Stimulated activated memory B cell treated with anti-CD40 and anti-IgM and Interleukin-4, amounts not matched to agents 10 μg/mL and 1 μg/mL and 100 μg/mL, for 72 hours (primary cell): ENCODE data around the gene ATP1B1.

Experiments
- ATAC-seq: fragments of 150-1000 bp; cut with Tn5 transposase; 2 replicates; pipeline ENCODE4 v1.10.0; 2021
- H3K27ac Mint-ChIP-seq: one replicate; pipeline ENCODE4 v1.8.0; 2022; ENCODE audit warnings: mild to moderate bottlenecking, mixed read lengths
- H3K27me3 Mint-ChIP-seq: one replicate; pipeline ENCODE4 v1.8.0; 2022; ENCODE audit warnings: mixed read lengths
- H3K36me3 Mint-ChIP-seq: one replicate; pipeline ENCODE4 v1.8.0; 2022; ENCODE audit warnings: mixed read lengths
- H3K4me1 Mint-ChIP-seq: one replicate; pipeline ENCODE4 v1.8.0; 2022; ENCODE audit warnings: mixed read lengths
- H3K4me3 Mint-ChIP-seq: one replicate; pipeline ENCODE4 v1.8.0; 2022; ENCODE audit warnings: mild to moderate bottlenecking, moderate library complexity, mixed read lengths
- H3K9me3 Mint-ChIP-seq: one replicate; pipeline ENCODE4 v1.8.0; 2022; ENCODE audit warnings: mixed read lengths

ATP1B1 gene

DNA sequence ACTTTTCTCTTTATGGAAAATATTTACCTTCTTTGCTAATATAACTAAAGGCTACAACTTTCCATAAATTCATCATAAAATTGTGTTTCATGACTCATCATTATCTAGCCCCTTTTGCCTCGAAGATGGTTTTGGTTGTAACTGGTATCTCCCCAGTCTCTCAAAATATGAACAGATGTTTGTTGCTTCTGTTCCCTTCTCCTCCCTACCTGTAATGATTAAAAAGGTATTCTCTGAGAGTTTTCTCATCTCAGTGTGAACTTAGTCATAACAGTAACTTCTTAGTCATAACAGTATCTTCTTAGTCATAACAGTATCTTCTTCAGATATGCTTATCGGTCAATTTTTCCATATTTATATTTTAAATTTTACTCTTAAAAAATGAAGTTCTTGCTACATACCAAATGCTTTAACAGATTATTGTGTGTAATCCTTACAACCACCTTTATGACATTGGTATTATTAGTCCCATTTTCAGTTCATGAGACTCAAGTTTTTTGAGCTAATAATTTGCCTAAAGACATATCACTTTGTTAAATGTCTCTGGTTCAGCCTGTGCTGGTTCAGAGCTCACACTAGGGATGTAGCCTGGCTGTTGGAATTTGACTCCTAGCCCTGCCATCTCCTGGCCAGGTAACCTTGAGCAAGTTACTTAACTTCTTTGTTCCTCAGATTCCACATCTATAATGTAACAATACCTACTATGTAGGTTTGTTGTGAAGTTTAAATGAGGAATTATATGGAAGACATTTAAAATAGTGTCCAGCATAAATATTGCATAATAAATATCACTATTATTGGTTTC is 32.6 kb downstream of the ATP1B1 start:
- Mint-ChIP-seq H3K4me1 (no peaks in the 10 kb centered on the region), H3K36me3 (no peaks in the 10 kb centered on the region), H3K27me3 (no peaks in the 10 kb centered on the region), H3K4me3 (no peak overlapping the region), H3K27ac (no peak overlapping the region), H3K9me3 (no peaks in the 10 kb centered on the region)
- peak; percentile 80 for ATAC-seq

DNA sequence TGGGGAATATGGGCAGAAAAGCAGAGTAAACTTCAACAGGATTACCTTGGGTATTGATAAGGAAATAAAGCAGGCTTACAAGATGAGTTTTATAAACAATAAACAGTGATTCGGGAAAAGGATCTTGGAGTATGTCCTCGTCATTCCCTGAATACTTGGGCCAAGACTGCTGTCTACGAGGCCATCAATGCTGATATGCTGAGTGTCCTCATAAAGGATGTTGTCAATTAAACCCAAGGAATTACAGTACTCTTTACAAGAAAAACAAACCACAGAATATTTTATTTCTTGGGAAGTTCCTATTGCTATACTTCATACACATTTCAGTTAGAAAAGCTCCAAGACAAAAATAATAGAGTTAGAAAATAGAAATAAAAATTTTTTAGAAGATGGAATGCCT is 34.9 kb downstream of the ATP1B1 start:
- Mint-ChIP-seq H3K27me3 (no peaks in the 10 kb centered on the region), H3K36me3 (no peaks in the 10 kb centered on the region), H3K9me3 (no peaks in the 10 kb centered on the region), H3K4me3 (no peak overlapping the region), H3K27ac (no peak overlapping the region), H3K4me1 (no peaks in the 10 kb centered on the region)
- no peak for ATAC-seq

DNA sequence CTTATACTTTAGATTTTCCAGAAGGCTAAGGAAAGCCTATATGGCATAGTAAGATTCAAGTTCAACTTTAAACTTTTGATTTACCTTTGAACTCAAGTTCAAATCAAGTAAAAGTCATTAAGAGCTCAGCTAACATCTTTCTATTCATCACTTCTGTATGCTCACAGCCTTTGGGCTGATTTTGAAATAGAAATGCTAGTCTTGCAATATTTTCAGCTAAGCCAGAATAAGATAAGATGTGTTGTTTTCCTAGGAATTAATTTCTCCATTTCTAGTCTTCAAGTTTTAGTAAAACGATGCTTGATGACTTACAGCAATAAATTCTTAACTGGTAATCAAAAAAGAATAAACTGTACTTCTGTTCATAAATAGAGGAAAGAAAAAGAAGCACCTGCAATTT is 35.6 kb downstream of the ATP1B1 start:
- Mint-ChIP-seq H3K27me3 (no peaks in the 10 kb centered on the region), H3K36me3 (no peaks in the 10 kb centered on the region), H3K9me3 (no peaks in the 10 kb centered on the region), H3K4me3 (no peak overlapping the region), H3K27ac (no peak overlapping the region), H3K4me1 (no peaks in the 10 kb centered on the region)
- ATAC-seq, result no peak

DNA sequence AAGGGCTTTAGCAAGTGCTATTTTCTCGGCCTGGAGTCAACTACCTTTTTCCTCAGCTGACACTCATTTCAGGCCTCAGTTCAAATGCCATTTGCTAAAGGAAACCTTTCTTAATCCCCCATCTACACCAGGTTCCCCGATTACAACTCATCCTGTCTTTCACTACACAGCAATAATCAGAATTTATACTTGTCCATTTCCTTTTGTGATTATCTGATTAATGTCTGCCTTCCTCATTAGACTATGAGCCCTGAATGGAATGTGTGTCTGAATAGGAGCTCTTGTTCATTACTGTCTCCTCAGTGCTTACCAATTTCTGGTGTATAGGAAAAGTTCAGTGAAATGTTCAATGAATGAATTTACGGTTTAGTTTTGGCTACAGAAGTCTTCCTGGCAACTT is 36.9 kb downstream of the ATP1B1 start:
- ATAC-seq, result no peak
- H3K4me1 Mint-ChIP-seq, result no peaks in the 10 kb centered on the region
- no peaks in the 10 kb centered on the region for H3K27me3 Mint-ChIP-seq
- no peak overlapping the region for H3K4me3 Mint-ChIP-seq
- H3K9me3 Mint-ChIP-seq, result no peaks in the 10 kb centered on the region
- H3K36me3 Mint-ChIP-seq, result no peaks in the 10 kb centered on the region
- H3K27ac Mint-ChIP-seq, result no peak overlapping the region

DNA sequence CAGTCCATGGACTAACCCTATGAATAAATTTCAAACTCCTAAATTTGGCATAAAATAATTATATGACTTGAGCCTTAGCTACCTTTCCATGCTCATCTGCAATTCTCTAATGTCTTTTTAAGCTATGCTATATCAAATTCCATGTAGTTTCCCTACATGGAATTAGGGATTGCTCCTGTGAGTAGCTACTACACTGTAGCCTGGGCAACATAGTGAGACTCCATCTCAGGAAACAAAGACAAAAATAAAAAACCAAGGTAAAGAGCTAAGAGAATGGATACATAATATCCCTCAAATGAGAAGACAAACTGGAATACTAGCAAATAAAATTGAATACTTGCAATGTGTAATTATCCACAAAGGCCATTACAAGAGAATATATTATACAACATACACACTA is 37.5 kb downstream of the ATP1B1 start:
- Mint-ChIP-seq H3K4me1 (no peaks in the 10 kb centered on the region), H3K9me3 (no peaks in the 10 kb centered on the region), H3K27ac (no peak overlapping the region), H3K4me3 (no peak overlapping the region), H3K36me3 (no peaks in the 10 kb centered on the region), H3K27me3 (no peaks in the 10 kb centered on the region)
- no peak for ATAC-seq

DNA sequence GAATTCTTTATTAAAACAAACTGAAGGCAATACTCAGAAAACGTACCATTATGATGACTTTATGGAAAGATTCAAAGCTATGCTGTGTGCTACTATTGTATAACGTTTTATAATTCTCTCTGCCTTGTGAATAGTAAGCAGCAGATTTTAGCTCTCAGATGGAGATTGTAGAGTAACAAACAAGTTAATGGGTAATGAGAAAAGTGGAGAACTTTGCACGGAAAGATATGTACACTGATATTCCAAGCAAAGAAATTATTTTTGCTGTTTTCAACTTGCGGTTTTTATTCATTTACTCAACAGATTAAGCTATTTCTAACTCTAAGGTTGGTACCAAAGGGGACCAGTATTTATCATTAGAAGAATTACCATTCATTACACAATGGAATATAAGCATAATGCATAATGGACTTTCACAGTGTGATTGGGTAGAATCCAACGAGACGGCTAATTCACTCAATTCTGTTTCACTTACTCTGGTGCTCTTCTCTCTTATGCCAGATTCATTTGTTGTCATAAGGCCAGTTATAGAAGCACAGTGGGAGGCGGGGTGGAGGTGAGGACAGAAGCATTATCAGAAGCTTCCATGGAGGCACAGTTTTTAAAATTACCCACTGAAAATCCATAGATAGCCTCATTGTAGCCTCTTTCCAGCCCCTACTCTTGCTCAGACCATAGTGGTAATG is 38.6 kb downstream of the ATP1B1 start:
- no peak for ATAC-seq
- no peak overlapping the region for H3K27ac Mint-ChIP-seq
- no peaks in the 10 kb centered on the region for H3K27me3 Mint-ChIP-seq
- H3K36me3 Mint-ChIP-seq, result no peaks in the 10 kb centered on the region
- H3K4me1 Mint-ChIP-seq, result no peaks in the 10 kb centered on the region
- no peaks in the 10 kb centered on the region for H3K9me3 Mint-ChIP-seq
- no peak overlapping the region for H3K4me3 Mint-ChIP-seq

DNA sequence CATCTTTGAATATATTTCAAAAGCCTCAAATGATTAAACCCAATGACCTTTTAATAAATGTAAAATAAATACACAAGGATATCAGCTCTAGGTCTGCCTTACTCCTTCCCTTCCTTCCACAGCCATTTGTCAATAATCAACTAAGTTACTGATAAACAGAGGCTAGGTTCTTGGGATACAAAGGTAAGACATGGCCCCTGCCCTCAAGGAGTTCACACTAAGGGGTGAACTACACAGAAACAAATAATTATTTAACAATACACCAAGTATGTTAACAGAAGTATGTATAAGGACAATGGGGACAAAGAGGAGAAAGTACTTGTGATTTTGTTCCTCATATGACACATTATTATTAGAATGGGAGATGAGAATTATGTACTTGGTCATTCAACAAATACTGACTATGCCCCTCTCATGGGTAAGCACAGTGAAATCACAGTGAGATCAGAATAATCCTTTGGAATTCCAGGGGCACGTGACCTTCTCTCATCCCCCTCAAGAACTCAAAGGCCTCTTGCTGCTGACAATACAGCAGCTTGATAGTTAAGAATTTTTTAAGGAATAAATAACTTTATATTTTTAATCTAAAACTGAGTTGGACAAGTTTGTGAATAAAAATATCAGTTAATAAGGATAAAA is 40.2 kb downstream of the ATP1B1 start:
- H3K4me3 Mint-ChIP-seq, result no peak overlapping the region
- no peak for ATAC-seq
- H3K36me3 Mint-ChIP-seq, result no peaks in the 10 kb centered on the region
- H3K27ac Mint-ChIP-seq, result no peak overlapping the region
- H3K9me3 Mint-ChIP-seq, result no peaks in the 10 kb centered on the region
- H3K27me3 Mint-ChIP-seq, result no peaks in the 10 kb centered on the region
- no peaks in the 10 kb centered on the region for H3K4me1 Mint-ChIP-seq

DNA sequence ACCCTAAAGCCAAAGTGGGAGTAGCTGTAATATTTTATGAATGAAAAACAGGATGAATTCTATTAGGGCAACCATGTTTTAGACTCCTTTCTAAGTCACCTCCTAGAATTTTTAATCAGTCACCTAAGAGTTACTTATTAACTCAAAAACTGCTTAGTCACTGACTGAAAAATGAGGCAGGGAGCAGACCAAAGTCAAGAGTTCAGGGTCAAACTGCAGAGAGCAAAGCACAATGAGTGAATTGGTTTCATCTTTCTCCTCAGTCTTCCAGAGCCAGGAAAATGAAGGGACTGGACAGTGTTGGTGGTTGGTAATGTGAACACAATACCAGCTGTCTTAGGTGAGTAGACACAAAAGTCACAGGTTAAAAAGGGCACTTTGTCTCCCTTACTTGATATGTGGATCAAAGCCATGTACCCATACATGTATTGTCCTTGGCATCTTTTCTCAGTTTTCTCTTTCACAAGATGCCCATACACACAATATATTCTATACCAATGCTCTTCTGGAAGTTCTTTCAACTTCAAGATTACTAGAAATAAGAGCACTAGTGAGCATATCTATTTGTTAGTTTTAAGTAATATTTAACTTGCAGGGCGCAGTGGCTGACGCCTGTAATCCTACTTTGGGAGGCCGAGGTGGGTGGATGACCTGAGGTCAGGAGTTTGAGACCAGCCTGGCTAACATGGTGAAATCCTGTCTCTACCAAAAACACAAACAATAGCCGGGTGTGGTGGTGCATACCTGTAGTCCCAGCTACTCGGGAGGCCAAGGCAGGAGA is 42.2 kb downstream of the ATP1B1 start:
- Mint-ChIP-seq H3K27ac (no peak overlapping the region), H3K4me1 (no peaks in the 10 kb centered on the region), H3K9me3 (no peaks in the 10 kb centered on the region), H3K4me3 (no peak overlapping the region), H3K36me3 (no peaks in the 10 kb centered on the region), H3K27me3 (no peaks in the 10 kb centered on the region)
- ATAC-seq, result no peak

DNA sequence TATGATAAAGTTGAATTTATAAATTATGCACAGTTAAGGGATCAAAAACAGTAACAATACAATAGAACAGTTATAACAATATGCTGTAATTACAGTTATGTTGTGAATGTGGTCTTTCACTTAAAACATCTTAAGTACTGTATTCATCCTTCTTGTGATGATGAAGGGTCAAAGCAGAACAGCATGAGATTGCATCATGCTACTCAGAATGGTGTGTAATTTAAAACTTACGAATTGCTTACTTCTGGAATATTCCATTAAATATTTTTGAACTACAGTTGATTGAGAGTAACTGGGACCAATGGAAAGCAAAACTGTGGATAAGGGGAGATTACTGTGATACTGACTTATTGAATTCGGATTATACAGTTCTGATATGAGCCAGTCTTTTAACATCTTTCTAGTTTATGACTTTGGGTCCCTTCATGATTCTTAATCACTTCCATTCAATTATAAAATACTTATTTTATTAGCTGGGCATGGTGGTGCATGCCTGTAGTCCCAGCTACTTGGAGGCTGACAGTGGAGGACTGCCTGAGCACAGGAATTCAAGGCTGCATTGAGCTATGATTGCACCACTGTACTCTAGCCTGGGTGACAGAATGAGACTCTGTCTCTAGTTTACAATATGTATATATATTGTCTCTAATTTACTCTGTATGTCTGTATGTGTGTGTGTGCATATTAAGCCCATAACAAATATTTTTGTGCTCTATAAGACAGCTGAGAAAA is 43.2 kb downstream of the ATP1B1 start:
- H3K36me3 Mint-ChIP-seq, result no peaks in the 10 kb centered on the region
- no peaks in the 10 kb centered on the region for H3K27me3 Mint-ChIP-seq
- H3K9me3 Mint-ChIP-seq, result no peaks in the 10 kb centered on the region
- H3K4me3 Mint-ChIP-seq, result no peak overlapping the region
- no peak overlapping the region for H3K27ac Mint-ChIP-seq
- no peaks in the 10 kb centered on the region for H3K4me1 Mint-ChIP-seq
- ATAC-seq, result no peak

DNA sequence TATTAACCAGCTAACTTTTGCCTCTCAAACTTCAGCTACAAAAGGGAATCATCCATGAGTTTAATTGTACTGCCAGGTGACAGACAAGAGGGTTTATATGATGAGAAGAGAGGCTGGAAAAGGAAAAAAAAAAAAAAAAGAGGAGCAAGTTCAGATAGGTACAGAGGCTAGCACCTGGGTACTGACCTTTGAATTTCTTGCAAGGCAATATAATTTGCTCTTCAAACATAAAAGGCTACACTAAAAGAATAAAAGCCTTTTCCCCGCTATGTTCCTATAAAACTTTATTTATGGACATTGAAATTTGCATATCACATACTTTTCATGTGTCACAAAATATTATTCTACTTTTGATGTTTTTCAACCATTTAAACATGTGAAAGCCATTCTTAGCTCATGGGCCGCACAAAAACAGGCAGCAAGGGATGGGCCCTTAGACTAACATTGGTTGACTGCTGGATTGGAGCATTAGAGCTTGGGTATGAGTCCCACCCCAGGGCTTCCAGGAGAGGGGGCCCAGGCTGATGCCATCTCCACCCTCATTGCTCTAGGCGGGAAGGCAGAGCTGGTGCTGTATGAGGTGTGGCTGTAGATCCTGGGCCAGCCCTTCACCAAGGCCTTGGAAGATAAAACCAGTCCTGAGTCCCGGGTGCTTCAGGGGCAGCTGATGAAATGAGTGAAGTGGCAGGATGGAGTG is 44.3 kb downstream of the ATP1B1 start:
- ATAC-seq, result no peak
- H3K4me1 Mint-ChIP-seq, result no peaks in the 10 kb centered on the region
- no peak overlapping the region for H3K4me3 Mint-ChIP-seq
- H3K27ac Mint-ChIP-seq, result no peak overlapping the region
- no peaks in the 10 kb centered on the region for H3K36me3 Mint-ChIP-seq
- no peaks in the 10 kb centered on the region for H3K9me3 Mint-ChIP-seq
- H3K27me3 Mint-ChIP-seq, result no peaks in the 10 kb centered on the region

DNA sequence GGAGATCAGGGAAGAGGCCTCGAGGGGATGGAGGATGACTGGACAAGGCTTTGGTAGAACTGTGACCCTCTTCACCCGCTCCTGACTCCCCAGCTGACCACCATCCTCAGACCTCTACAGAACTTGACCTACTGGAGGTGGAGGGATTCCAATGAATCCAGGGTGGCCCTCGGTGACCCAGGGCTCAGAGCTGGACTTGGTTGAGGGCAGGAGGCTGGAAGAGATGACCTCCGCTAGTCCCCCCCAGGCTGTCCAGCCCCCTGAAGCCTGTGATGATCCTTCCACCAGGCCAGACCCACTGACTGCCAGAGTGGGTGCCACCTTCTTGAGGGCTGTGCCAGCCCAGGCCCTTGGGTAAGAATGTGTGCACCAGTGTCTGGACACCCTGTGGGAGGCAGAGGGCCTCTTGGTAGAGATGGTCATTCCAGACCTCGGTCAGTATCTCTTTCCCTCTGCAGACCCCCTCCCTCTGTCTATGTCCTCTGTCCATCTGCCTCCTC is 44.9 kb downstream of the ATP1B1 start:
- H3K27ac Mint-ChIP-seq, result no peak overlapping the region
- H3K9me3 Mint-ChIP-seq, result no peaks in the 10 kb centered on the region

DNA sequence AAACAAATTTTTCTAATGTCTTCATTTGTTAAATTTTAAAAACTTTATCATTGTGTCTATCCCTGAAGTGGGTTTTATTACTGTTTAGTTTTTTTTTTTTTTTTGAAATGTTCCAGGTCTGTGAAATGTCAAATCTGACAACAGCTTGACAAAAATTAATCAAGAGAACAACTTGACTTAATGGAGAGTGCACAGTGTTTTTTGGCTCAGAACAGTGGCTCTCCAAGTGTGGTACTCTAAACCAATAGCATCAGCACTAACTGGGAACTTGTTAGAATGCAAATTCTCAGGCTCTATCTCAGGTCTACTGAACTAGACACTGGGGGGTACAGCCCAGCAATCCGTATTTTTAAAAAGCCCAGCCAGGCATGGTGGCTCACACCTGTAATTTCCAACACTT is 49.2 kb downstream of the ATP1B1 start:
- Mint-ChIP-seq H3K4me1 (no peaks in the 10 kb centered on the region), H3K4me3 (no peak overlapping the region), H3K27ac (no peak overlapping the region), H3K27me3 (no peaks in the 10 kb centered on the region), H3K36me3 (no peaks in the 10 kb centered on the region), H3K9me3 (no peaks in the 10 kb centered on the region)
- no peak for ATAC-seq

More for the DNA sequence above, 44.9 kb downstream of the ATP1B1 start:
- ATAC-seq, result peak; percentile 54
- Mint-ChIP-seq H3K36me3 (no peaks in the 10 kb centered on the region), H3K27me3 (no peaks in the 10 kb centered on the region), H3K4me1 (no peaks in the 10 kb centered on the region), H3K4me3 (no peak overlapping the region)

DNA sequence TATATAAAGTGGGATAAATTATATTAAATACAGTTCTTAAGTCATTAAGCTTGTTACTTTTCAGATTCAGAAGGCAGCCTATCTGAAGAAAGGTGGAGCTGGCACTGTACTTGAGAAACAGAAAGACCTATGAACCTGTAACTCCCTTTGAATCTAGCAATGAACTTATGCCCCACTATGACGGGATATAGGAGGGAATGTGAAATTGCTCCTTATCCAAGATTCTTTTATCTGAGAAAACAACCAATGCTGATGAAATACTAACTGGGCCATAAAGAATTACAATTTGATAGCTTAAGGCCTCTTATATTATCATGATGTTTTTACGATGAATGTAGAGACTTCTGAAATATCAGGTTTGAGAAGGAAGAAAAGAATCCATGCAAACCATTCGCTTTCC is 50.1 kb downstream of the ATP1B1 start:
- no peaks in the 10 kb centered on the region for H3K9me3 Mint-ChIP-seq
- no peak for ATAC-seq
- no peak overlapping the region for H3K27ac Mint-ChIP-seq
- no peaks in the 10 kb centered on the region for H3K4me1 Mint-ChIP-seq
- no peak overlapping the region for H3K4me3 Mint-ChIP-seq
- no peaks in the 10 kb centered on the region for H3K27me3 Mint-ChIP-seq
- no peaks in the 10 kb centered on the region for H3K36me3 Mint-ChIP-seq

DNA sequence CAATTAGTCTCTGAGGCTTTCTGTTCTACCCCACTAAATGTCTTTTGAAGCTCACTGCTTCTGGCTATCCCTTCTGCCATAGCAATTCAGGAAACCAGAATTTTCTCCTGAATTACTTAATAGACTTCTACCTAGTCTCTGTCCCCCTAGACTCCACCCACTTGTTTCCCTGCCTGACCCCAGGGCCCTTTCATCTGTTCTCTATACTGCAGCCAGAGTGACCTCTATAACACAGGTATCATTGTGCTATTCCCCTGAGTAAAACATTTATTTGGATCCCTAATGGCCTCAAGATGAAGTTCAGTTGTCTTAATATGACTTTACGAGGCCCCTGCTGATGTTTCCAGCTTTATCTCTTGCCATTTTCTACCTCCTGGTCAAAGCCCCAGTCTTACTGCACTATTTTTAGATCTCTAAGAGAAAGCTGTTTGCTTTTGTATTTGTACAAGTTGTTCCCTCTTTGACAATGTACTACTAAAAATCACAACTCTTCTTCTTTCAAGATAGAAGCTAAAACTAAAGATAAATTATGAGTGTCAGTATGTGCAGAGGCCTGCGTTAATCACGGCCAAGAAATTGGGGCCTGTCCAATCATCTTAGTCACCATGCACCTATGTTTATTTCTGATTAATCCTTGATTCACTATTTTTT is 54.5 kb downstream of the ATP1B1 start:
- Mint-ChIP-seq H3K27me3 (no peaks in the 10 kb centered on the region), H3K9me3 (no peaks in the 10 kb centered on the region), H3K4me1 (no peaks in the 10 kb centered on the region), H3K27ac (no peak overlapping the region), H3K36me3 (no peaks in the 10 kb centered on the region), H3K4me3 (no peak overlapping the region)
- no peak for ATAC-seq
